Measurements from ENCODE around the gene COIL. TPM values are rescaled to one million over a fixed set of nuclear protein-coding genes. Genes with fewer than 3 reads are reported as not detected.

COIL gene
- polyA plus RNA-seq, 3 donors = 3.0 to 6.6 (median 5.3) TPM

DNA sequence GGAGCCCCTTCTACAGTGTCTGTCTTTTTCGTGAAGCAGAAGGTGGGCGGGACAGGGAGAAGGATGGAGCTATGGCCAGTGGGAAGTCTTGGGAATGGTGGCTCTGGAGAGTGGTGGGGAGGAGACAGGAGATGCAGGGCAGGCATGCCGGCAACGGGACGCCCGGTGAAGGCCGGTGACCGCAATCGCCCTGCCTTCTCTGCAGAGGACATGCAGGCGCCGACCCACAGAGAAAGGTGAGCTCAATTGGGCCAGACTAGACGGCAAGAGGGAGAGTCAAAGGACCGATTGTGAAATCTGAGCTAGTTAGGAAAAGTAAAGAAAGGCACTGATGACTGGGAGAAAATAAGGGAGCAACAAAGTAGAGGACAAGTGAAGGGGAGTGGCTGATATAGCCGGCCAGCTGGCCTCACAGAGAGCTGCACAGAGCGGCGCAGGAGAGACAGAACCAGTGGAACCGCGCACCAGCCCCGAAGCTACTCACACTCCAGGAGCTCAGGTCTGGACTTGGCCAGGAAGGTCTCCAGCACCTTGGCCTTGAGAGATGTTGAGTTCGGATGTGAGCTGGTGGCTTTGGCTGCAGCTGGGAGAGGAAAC is 65.9 kb downstream of the COIL start:
- peak overlapping the region in 5 of 7 donors; percentile 2 to 76 (median 25) for H3K27ac Mint-ChIP-seq
- no peak overlapping the region for H3K4me3 Mint-ChIP-seq
- H3K9me3 Mint-ChIP-seq = peaks cover 3 to 18% (median 8%) of the 10 kb centered on the region in 7 donors
- 96% methylated on average over 19 of the region's 20 CpGs for WGBS (ENCODE audit: insufficient coverage)
- Histone ChIP-seq H3K9ac (ENCODE audit: insufficient read depth, low read length, poor library complexity, severe bottlenecking) (no peak overlapping the region), H3K27me3 (ENCODE audit: control insufficient read depth in 2 of 2, insufficient read depth in 2 of 2, low read length in 2 of 2) (no peaks in the 10 kb centered on the region), H4K20me1 (ENCODE audit: insufficient read depth, low read length) (peaks cover 99% of the 10 kb centered on the region), H3K9me3 (replicated peaks in 1 of 2; ENCODE audit: control insufficient read depth in 1 of 2, insufficient read depth in 1 of 2, low read length in 2 of 2) (peaks cover 1 to 6% of the 10 kb centered on the region in 2 donors), H3K79me2 (ENCODE audit: insufficient read depth, low read length) (peaks cover 55% of the 10 kb centered on the region), H3K36me3 (replicated peaks in 1 of 2; ENCODE audit: control insufficient read depth in 1 of 2, insufficient read depth in 2 of 2, low read length in 2 of 2) (peaks cover 98 to 100% of the 10 kb centered on the region in 2 donors), H3K4me1 (ENCODE audit: control insufficient read depth in 1 of 2, insufficient read depth in 2 of 2, low read length in 2 of 2) (no peaks in the 10 kb centered on the region), H3K4me2 (replicated peaks; ENCODE audit: extremely low read depth, low read length, poor library complexity, severe bottlenecking) (no peak overlapping the region), H3K27ac (ENCODE audit: low read depth in 1 of 2, low read length in 2 of 2) (peak overlapping the region in 1 of 2 donors; percentile 7), H2AFZ (ENCODE audit: insufficient read depth, low read depth, low read length, poor library complexity, severe bottlenecking) (no peak overlapping the region), H3K4me3 (replicated peaks in 1 of 3; ENCODE audit: low read depth in 2 of 3, low read length in 3 of 3) (no peak overlapping the region)
- DNase-seq = no peak
- H3K4me1 Mint-ChIP-seq = peaks cover 11% of the 10 kb centered on the region
- H3K36me3 Mint-ChIP-seq = peaks cover 93 to 100% of the 10 kb centered on the region in 2 donors
- TF ChIP-seq, protein P1, sequence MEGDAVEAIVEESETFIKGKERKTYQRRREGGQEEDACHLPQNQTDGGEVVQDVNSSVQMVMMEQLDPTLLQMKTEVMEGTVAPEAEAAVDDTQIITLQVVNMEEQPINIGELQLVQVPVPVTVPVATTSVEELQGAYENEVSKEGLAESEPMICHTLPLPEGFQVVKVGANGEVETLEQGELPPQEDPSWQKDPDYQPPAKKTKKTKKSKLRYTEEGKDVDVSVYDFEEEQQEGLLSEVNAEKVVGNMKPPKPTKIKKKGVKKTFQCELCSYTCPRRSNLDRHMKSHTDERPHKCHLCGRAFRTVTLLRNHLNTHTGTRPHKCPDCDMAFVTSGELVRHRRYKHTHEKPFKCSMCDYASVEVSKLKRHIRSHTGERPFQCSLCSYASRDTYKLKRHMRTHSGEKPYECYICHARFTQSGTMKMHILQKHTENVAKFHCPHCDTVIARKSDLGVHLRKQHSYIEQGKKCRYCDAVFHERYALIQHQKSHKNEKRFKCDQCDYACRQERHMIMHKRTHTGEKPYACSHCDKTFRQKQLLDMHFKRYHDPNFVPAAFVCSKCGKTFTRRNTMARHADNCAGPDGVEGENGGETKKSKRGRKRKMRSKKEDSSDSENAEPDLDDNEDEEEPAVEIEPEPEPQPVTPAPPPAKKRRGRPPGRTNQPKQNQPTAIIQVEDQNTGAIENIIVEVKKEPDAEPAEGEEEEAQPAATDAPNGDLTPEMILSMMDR (IDR thresholded peaks at IDR 0.05) = no peak
- H3K27me3 Mint-ChIP-seq (ENCODE audit: low read depth in 3 of 3) = peaks cover 0 to 4% (median 1%) of the 10 kb centered on the region in 3 donors
- intact Hi-C loops (cut with micrococcal nuclease) = loop anchor here in 1 of 2 donors (5.0 kb wide), 1 partner anchor 47 kb away; no protein-coding TSS in a partner anchor

DNA sequence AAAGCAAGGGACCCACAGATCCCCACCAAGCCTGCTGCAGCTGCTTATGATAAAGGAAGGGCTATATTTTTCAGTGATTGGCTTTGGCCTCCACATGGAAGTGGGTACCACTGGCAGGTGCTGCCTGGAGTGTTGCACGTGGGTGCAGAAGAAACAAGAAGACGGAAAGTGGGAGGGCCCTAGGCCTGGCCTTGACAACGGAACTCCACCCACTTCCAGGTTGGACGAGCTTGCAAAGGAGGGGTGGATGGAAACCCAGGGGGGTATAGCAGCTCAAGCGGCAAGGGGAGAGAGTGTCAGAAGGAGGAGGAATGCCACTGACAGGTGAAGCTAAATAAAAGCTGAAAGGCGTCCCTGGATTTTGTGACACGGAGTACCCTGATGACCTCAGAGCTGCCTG is 67.3 kb downstream of the COIL start:
- Mint-ChIP-seq H3K36me3 (peaks cover 95 to 100% of the 10 kb centered on the region in 2 donors), H3K4me1 (peaks cover 10% of the 10 kb centered on the region), H3K9me3 (peaks cover 6 to 29% (median 17%) of the 10 kb centered on the region in 7 donors), H3K27me3 (ENCODE audit: low read depth in 3 of 3) (peaks cover 0 to 4% (median 1%) of the 10 kb centered on the region in 3 donors), H3K4me3 (no peak overlapping the region), H3K27ac (peak overlapping the region in 4 of 7 donors; percentile 18 to 82 (median 70))
- H3K4me1 ChIP-seq (ENCODE audit: control insufficient read depth in 1 of 2, insufficient read depth in 2 of 2, low read length in 2 of 2) = no peaks in the 10 kb centered on the region
- H4K20me1 ChIP-seq (ENCODE audit: insufficient read depth, low read length) = peaks cover 99% of the 10 kb centered on the region
- DNase-seq = no peak
- H3K27ac ChIP-seq (ENCODE audit: low read depth in 1 of 2, low read length in 2 of 2) = no peak overlapping the region
- no peaks in the 10 kb centered on the region for H3K27me3 ChIP-seq (ENCODE audit: control insufficient read depth in 2 of 2, insufficient read depth in 2 of 2, low read length in 2 of 2)
- H3K9ac ChIP-seq (ENCODE audit: insufficient read depth, low read length, poor library complexity, severe bottlenecking) = no peak overlapping the region
- no peak overlapping the region for H2AFZ ChIP-seq (ENCODE audit: insufficient read depth, low read depth, low read length, poor library complexity, severe bottlenecking)
- no peak overlapping the region for H3K4me3 ChIP-seq (replicated peaks in 1 of 3; ENCODE audit: low read depth in 2 of 3, low read length in 3 of 3)
- 97% methylated on average over 5 of the region's 7 CpGs for WGBS (ENCODE audit: insufficient coverage)
- peaks cover 41% of the 10 kb centered on the region for H3K79me2 ChIP-seq (ENCODE audit: insufficient read depth, low read length)
- peaks cover 95 to 100% of the 10 kb centered on the region in 2 donors for H3K36me3 ChIP-seq (replicated peaks in 1 of 2; ENCODE audit: control insufficient read depth in 1 of 2, insufficient read depth in 2 of 2, low read length in 2 of 2)
- H3K9me3 ChIP-seq (replicated peaks in 1 of 2; ENCODE audit: control insufficient read depth in 1 of 2, insufficient read depth in 1 of 2, low read length in 2 of 2) = peaks cover 16% of the 10 kb centered on the region in 2 donors
- intact Hi-C loops (cut with micrococcal nuclease) = loop anchor here in 1 of 2 donors (5.0 kb wide), 1 partner anchor 49 kb away; no protein-coding TSS in a partner anchor
- H3K4me2 ChIP-seq (replicated peaks; ENCODE audit: extremely low read depth, low read length, poor library complexity, severe bottlenecking) = no peak overlapping the region
- TF ChIP-seq, protein P1 (IDR thresholded peaks at IDR 0.05) = no peak
